ENCODE data around the gene ALOX5AP.

ALOX5AP gene

DNA sequence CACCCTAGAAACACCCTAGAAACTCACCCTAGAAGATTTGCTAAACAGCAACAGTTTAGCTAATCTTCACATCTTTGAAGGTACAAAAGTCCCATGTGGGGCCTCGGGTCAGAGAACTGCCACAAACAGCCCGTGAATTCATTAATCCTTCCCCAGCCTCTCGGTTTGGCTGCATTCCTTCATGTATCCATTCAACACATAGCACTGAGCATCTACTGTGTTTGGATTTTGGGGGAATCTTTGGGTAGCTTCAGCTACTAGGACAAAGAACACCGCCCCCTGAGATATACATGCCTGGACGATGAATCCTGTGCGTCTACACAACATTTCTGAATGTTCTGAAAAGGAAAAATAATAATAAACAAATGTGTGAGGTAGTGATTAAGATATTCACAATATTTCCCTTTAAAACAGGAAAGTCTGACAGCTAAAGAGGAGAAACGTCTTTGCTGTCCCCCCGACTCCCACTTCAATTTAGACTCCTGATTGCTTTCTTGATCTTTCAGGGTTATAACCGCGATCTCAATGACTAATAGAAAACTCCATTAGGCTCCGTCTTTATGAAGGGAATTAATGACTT lies 63.5 kb downstream of the ALOX5AP start:
- TF ChIP-seq GATA2 (IDR thresholded peaks at IDR 0.05; ENCODE audit: low read depth, low read length), result no peak

DNA sequence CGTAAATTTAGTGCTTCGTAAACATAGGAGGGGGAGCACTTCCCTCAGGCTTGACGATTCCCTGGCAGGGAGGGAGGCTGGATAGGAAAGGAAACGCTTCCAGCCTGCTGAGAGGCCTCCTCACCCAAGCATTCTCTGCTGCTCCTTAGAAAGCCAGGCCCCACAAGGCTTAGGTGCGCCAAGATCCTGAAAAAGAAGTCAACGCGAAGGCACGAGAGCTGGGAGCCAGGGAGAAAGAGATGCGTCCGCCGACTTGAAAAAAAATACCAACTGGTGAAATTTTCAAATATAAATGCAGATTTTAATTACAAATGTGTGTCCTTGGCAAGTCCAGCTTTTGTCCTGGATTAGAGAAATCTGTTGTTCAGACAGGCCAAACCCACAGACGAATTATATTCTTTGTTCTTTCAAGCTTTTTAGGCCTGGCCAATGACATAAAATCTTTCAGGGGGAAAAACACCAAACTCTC lies 64.0 kb downstream of the ALOX5AP start:
- TF ChIP-seq GATA3 (IDR thresholded peaks at IDR 0.05; ENCODE audit: low read depth, low read length) (no peak), GATA2 (IDR thresholded peaks at IDR 0.05; ENCODE audit: low read depth, low read length) (no peak)

- TF ChIP-seq GATA3 (IDR thresholded peaks at IDR 0.05; ENCODE audit: low read depth, low read length), result no peak
These were observed 64.8 kb downstream of the ALOX5AP start for GRCh38 chr13:30800107-30800506.

GRCh38 chr13:30802501-30802900 lies 67.2 kb downstream of the ALOX5AP start:
- no peak for TF ChIP-seq GATA2 (IDR thresholded peaks at IDR 0.05; ENCODE audit: low read depth, low read length)
- TF ChIP-seq GATA3 (IDR thresholded peaks at IDR 0.05; ENCODE audit: low read depth, low read length), result no peak

GRCh38 chr13:30802953-30803478 lies 67.7 kb downstream of the ALOX5AP start:
- TF ChIP-seq GATA2 (IDR thresholded peaks at IDR 0.05; ENCODE audit: low read depth, low read length), result no peak
- TF ChIP-seq GATA3 (IDR thresholded peaks at IDR 0.05; ENCODE audit: low read depth, low read length), result no peak

- TF ChIP-seq GATA3 (IDR thresholded peaks at IDR 0.05; ENCODE audit: low read depth, low read length) (no peak), GATA2 (IDR thresholded peaks at IDR 0.05; ENCODE audit: low read depth, low read length) (no peak)
These were observed 68.4 kb downstream of the ALOX5AP start for GRCh38 chr13:30803749-30804148.

DNA sequence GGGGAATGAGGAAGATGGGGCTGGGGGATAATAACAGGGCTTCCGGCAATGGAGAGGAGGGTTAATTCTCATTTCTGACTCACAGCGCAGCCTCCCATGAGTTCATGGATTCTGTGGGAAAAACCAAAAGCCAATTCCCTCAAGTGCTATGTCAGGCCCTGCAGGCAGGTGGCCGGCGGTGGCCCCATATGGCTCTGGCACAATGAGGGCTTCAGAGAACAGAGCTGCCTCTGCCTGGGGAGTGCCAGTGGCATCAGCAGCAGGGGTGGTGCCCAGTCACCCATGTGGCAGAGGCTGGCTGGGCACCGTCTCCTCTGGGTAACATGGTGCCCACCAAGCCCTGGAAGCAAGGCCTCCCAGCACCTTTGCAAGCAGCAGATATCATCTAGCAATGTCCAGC lies 69.1 kb downstream of the ALOX5AP start:
- TF ChIP-seq GATA2 (IDR thresholded peaks at IDR 0.05; ENCODE audit: low read depth, low read length), result no peak
- TF ChIP-seq GATA3 (IDR thresholded peaks at IDR 0.05; ENCODE audit: low read depth, low read length), result no peak

- TF ChIP-seq GATA3 (IDR thresholded peaks at IDR 0.05; ENCODE audit: low read depth, low read length) (no peak), GATA2 (IDR thresholded peaks at IDR 0.05; ENCODE audit: low read depth, low read length) (no peak)
These were observed 69.8 kb downstream of the ALOX5AP start for GRCh38 chr13:30805132-30805537.

DNA sequence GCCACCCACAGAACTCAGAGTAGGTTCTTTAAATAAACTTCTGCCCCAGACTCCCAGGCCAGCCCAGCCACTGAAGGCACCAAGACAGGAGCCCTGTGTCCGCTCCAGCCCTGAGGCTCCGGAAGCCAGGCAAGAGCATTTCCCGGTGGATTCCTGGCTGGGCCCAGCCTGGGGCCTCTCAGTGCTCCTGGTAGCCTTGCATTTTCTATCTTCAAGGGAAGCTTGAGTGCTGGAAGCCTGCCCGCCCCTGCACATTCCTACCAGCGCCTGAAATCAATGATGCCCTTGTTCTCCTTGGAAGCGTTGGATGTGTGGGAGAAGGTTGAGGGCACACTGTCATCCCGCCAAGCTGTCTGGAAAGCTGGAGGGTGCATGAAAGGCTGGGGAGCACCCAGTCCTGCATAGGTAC lies 70.3 kb downstream of the ALOX5AP start:
- TF ChIP-seq GATA2 (IDR thresholded peaks at IDR 0.05; ENCODE audit: low read depth, low read length), result no peak
- TF ChIP-seq GATA3 (IDR thresholded peaks at IDR 0.05; ENCODE audit: low read depth, low read length), result no peak

- TF ChIP-seq GATA3 (IDR thresholded peaks at IDR 0.05; ENCODE audit: low read depth, low read length) (no peak), GATA2 (IDR thresholded peaks at IDR 0.05; ENCODE audit: low read depth, low read length) (no peak)
These were observed 71.4 kb downstream of the ALOX5AP start for GRCh38 chr13:30806784-30807183.

DNA sequence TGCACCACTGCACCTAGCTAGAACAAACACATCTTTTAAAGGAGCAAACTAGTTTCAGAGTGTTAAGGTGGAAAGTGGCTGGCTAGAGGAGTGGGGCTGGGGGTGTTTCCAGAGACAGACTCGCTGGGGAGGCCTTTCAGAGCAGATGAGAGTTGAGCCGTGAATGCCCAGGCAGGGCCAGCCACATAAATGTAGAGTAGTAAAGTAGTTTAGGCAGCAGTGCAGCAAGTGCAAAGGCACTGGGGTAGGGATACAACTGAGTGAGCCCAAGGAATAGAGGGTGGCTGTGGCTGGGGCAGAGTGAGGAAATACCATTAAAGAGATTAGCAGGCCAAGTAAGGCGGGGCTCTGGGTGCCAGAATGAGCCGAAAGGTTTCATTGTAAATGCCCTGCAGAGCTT lies 72.0 kb downstream of the ALOX5AP start:
- no peak for TF ChIP-seq GATA2 (IDR thresholded peaks at IDR 0.05; ENCODE audit: low read depth, low read length)
- TF ChIP-seq GATA3 (IDR thresholded peaks at IDR 0.05; ENCODE audit: low read depth, low read length), result no peak

- no peak for TF ChIP-seq GATA2 (IDR thresholded peaks at IDR 0.05; ENCODE audit: low read depth, low read length)
- TF ChIP-seq GATA3 (IDR thresholded peaks at IDR 0.05; ENCODE audit: low read depth, low read length), result no peak
These were observed 73.3 kb downstream of the ALOX5AP start for GRCh38 chr13:30808600-30808999.

GRCh38 chr13:30809787-30810186 lies 74.4 kb downstream of the ALOX5AP start:
- TF ChIP-seq GATA3 (IDR thresholded peaks at IDR 0.05; ENCODE audit: low read depth, low read length) (no peak), GATA2 (IDR thresholded peaks at IDR 0.05; ENCODE audit: low read depth, low read length) (no peak)

DNA sequence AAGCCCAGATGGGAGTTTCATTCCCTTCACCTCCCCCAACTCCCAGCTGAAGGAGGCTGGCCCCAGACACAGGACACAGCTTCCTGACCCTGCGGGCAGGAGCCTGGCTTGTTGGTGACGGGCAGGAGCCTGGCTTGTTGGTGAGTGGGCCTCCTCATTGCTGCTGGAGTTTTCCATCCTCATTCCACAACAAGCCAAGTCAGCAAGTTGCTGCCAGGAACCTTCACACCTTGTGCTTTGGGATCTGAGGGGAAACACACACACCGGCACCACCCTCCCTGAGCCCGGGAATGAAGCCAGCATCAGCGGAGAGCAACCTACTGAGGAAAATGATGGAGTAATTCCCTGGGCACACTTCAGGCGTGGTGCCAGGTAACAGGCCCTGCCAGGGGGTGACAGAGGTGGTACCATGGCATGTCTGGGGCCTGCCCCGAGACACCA lies 74.9 kb downstream of the ALOX5AP start:
- TF ChIP-seq GATA3 (IDR thresholded peaks at IDR 0.05; ENCODE audit: low read depth, low read length) (no peak), GATA2 (IDR thresholded peaks at IDR 0.05; ENCODE audit: low read depth, low read length) (no peak)

- TF ChIP-seq GATA2 (IDR thresholded peaks at IDR 0.05; ENCODE audit: low read depth, low read length), result no peak
- TF ChIP-seq GATA3 (IDR thresholded peaks at IDR 0.05; ENCODE audit: low read depth, low read length), result no peak
These were observed 75.5 kb downstream of the ALOX5AP start for GRCh38 chr13:30810801-30811200.

Data from SH-SY5Y (cell line).